Neural progenitor cell (in vitro differentiated cells): ENCODE data around the gene TBC1D14.

ENCODE experiments used
- EZH2 ChIP-seq: fragments of 200-600 bp; sonication (generic); IDR thresholded peaks from 2 replicates; pipeline ENCODE4 v1.6.1; 2017; ENCODE audit warnings: antibody characterized with exemption, mild to moderate bottlenecking, moderate library complexity
- TF ChIP-seq, protein P1 (sequence below): fragments of 200-600 bp; sonication (generic); IDR thresholded peaks from 2 replicates; pipeline ENCODE4 v1.5.1; 2017; ENCODE audit warnings: antibody characterized with exemption, mild to moderate bottlenecking

DNA sequence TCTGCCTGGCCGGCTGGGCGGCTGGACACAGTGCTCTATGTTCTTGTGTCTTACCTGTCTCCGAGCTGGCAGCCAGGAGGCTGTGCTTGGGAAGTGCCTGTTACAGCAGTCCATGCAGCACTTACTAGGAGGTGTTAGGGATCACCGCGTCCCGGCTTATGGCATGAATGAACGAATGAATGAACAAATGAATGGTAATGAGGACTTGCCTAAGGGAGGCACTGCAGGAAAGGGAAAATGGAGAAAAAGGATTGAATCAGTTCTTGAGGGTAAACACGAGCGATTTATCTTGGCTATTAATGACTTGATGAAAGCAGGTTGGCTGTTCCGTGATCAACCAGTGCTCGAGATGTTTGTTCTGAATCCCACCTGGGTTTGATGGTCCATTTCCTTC is 31.1 kb downstream of the TBC1D14 start:
- TF ChIP-seq, protein P1, sequence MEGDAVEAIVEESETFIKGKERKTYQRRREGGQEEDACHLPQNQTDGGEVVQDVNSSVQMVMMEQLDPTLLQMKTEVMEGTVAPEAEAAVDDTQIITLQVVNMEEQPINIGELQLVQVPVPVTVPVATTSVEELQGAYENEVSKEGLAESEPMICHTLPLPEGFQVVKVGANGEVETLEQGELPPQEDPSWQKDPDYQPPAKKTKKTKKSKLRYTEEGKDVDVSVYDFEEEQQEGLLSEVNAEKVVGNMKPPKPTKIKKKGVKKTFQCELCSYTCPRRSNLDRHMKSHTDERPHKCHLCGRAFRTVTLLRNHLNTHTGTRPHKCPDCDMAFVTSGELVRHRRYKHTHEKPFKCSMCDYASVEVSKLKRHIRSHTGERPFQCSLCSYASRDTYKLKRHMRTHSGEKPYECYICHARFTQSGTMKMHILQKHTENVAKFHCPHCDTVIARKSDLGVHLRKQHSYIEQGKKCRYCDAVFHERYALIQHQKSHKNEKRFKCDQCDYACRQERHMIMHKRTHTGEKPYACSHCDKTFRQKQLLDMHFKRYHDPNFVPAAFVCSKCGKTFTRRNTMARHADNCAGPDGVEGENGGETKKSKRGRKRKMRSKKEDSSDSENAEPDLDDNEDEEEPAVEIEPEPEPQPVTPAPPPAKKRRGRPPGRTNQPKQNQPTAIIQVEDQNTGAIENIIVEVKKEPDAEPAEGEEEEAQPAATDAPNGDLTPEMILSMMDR = no peak
- TF ChIP-seq EZH2 = no peak
